ENCODE data around the gene LLGL2. TPM values are rescaled to one million over a fixed set of nuclear protein-coding genes. Genes with fewer than 3 reads are reported as not detected.

The LLGL2 gene
- total and polyA plus RNA-seq, 10 of the 15 experiments (the other 5 are each of a cell fraction or from before 2014, with no cell fraction given), result 0.21 to 9.9 (median 4.5) TPM

DNA sequence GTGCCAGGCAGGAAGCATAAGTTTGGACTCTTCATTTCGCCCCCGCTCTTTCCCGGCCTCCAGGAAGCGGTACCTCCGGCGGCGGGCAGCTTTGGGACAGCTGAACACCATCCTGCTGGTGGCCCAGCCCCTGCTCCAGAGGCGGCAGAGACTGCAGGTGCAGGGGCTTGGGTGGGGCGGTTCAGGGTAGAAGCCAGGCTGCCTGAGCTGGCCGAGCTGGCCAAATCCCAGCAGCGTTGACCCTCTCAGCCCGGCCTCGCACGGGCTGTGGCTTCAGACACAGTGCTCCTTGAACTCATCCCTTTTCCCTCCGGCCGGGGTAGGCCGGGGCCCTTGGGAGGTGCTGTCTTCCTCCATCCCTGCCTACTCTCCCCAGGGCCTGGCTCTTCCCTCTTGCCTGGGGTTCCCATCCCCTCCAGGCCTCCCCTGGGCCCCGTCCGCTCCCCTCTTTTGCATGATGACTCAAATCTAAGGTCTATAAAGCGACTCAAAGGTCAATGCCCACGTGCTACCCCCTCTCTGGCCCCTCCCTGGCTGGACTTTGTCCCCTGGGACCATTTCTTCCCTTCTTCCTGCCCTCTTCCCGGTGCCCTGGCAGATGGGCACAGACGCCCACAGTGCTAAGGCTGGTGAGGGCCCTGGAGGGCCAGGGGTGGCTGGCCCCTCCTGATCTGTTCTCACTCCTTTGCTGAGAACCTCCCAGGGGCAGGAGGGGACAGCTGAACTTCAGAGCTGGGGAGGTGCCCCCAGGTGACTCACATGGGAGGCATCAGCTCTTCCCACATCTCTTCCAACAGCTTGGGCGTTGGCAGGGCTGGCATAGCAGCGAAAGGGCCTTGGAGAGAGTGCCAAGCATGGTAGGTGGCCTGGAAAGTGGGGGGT is 84.8 kb downstream of the LLGL2 start (continued):
- TF ChIP-seq BHLHE40 (IDR thresholded peaks at IDR 0.05; ENCODE audit: borderline replicate concordance in 1 of 2, low read depth in 2 of 2, low read length in 1 of 2), result peak; percentile 21 to 68; a peak in 2 of 4 replicates

DNA sequence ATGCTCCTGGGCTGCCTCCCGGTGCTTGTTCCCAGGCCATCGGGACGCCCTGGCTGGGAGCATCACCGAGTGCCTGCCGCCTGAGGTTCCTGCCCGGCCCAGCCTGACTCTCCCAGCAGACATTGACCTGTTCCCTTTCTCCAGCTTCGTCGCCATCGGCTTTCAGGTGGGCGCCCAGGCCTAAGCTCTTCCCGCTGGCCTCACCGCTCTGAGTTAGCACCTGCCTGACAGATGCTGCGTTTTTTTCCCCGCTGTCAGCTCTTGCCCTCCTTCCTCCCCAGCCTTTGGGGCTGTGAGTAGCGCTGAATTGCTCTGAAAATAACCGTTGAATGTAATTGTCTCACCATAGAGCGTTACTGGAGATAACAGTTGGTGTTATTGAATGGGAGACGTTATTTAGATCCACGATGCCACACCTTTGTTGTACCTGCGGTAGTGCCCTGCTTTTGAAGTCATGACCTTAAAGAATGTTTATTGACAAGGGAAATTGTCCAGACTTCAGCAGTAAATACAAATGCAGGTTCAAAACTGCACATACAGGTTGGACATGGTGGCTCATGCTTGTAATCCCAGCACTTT is 86.4 kb downstream of the LLGL2 start:
- intact Hi-C loops (cut with micrococcal nuclease; ENCODE audit: unreplicated experiment) (no loop called here), in situ Hi-C loops (cut with MboI) (no loop called here)
- Histone ChIP-seq H3K36me3 (ENCODE audit: control insufficient read depth in 2 of 2, insufficient read depth in 2 of 2, low read length in 1 of 2) (no peaks in the 10 kb centered on the region), H3K79me2 (ENCODE audit: control insufficient read depth, insufficient read depth, low read length) (no peaks in the 10 kb centered on the region), H4K20me1 (ENCODE audit: control insufficient read depth, insufficient read depth) (no peaks in the 10 kb centered on the region), H3K4me2 (ENCODE audit: control insufficient read depth, insufficient read depth) (no peak overlapping the region), H3K27me3 (replicated peaks in 1 of 2; ENCODE audit: control insufficient read depth in 2 of 2, insufficient read depth in 2 of 2, low read length in 1 of 2) (no peaks in the 10 kb centered on the region), H3K27ac (ENCODE audit: control insufficient read depth, insufficient read depth) (no peak overlapping the region), H3K4me3 (no peak overlapping the region), H2AFZ (ENCODE audit: control insufficient read depth, low read depth, low read length) (no peak overlapping the region), H3K4me1 (ENCODE audit: control insufficient read depth, insufficient read depth, low read length) (no peaks in the 10 kb centered on the region), H3K9me3 (replicated peaks; ENCODE audit: control insufficient read depth, insufficient read depth, low read length) (no peaks in the 10 kb centered on the region), H3K9ac (ENCODE audit: control insufficient read depth, insufficient read depth, low read length) (no peak overlapping the region)
- ChIA-PET POLR2A (interaction anchor here (0.7 kb wide), 1 partner anchor 23 kb away, joined by 3 read pairs; no protein-coding TSS in a partner anchor), CTCF (interaction anchor here (0.8 to 1.9 kb wide), 7 partner anchors 8 to 185 kb away, joined by 3 to 10 read pairs (median 3); partner anchors contain the start of gene SMIM5), SMC1A (ENCODE audit: uncharacterized antibody, unreplicated experiment) (interaction anchor here (0.9 kb wide), 1 partner anchor 136 kb away, joined by 4 read pairs; no protein-coding TSS in a partner anchor), RAD21 (ENCODE audit: unreplicated experiment) (interaction anchor here (1.2 kb wide), 1 partner anchor 136 kb away, joined by 6 read pairs; no protein-coding TSS in a partner anchor)
- ATAC-seq (no peak), DNase-seq (ENCODE audit: low read depth, low spot score) (no peak), FAIRE-seq (no peak)
- 66% methylated on average over 20 of the region's 20 CpGs for WGBS (ENCODE audit: insufficient coverage, insufficient replicate concordance, low lambda C conversion rate, missing lambda C conversion rate)
- no TSS peak for BruUV-seq (replicated peaks)
- no peak for TF ChIP-seq NRF1 (conservative IDR thresholded peaks at IDR 0.05; ENCODE audit: low read depth, low read length)
- no peak for TF ChIP-seq ZNF384 (IDR thresholded peaks at IDR 0.05; ENCODE audit: borderline replicate concordance, low read depth, low read length)
- TF ChIP-seq, protein P1, sequence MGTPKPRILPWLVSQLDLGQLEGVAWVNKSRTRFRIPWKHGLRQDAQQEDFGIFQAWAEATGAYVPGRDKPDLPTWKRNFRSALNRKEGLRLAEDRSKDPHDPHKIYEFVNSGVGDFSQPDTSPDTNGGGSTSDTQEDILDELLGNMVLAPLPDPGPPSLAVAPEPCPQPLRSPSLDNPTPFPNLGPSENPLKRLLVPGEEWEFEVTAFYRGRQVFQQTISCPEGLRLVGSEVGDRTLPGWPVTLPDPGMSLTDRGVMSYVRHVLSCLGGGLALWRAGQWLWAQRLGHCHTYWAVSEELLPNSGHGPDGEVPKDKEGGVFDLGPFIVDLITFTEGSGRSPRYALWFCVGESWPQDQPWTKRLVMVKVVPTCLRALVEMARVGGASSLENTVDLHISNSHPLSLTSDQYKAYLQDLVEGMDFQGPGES (IDR thresholded peaks at IDR 0.05), result no peak
- no peak for TF ChIP-seq CBX5 (IDR thresholded peaks at IDR 0.05; ENCODE audit: low read depth)
- TF ChIP-seq NFYA (IDR thresholded peaks at IDR 0.05; ENCODE audit: borderline replicate concordance, low read depth, low read length), result no peak
- TF ChIP-seq MTA2 (IDR thresholded peaks at IDR 0.05; ENCODE audit: low read depth), result no peak
- TF ChIP-seq DPF2 (IDR thresholded peaks at IDR 0.05), result no peak
- TF ChIP-seq TCF3 (IDR thresholded peaks at IDR 0.05; ENCODE audit: borderline replicate concordance, insufficient read depth, low read depth, low read length), result no peak
- no peak for TF ChIP-seq ESRRA (IDR thresholded peaks at IDR 0.05; ENCODE audit: low read length)
- TF ChIP-seq POLR2AphosphoS5 (IDR thresholded peaks at IDR 0.05; ENCODE audit: low read length), result no peak
- TF ChIP-seq SMAD5 (IDR thresholded peaks at IDR 0.05; ENCODE audit: low read depth), result no peak
- TF ChIP-seq, protein P2, sequence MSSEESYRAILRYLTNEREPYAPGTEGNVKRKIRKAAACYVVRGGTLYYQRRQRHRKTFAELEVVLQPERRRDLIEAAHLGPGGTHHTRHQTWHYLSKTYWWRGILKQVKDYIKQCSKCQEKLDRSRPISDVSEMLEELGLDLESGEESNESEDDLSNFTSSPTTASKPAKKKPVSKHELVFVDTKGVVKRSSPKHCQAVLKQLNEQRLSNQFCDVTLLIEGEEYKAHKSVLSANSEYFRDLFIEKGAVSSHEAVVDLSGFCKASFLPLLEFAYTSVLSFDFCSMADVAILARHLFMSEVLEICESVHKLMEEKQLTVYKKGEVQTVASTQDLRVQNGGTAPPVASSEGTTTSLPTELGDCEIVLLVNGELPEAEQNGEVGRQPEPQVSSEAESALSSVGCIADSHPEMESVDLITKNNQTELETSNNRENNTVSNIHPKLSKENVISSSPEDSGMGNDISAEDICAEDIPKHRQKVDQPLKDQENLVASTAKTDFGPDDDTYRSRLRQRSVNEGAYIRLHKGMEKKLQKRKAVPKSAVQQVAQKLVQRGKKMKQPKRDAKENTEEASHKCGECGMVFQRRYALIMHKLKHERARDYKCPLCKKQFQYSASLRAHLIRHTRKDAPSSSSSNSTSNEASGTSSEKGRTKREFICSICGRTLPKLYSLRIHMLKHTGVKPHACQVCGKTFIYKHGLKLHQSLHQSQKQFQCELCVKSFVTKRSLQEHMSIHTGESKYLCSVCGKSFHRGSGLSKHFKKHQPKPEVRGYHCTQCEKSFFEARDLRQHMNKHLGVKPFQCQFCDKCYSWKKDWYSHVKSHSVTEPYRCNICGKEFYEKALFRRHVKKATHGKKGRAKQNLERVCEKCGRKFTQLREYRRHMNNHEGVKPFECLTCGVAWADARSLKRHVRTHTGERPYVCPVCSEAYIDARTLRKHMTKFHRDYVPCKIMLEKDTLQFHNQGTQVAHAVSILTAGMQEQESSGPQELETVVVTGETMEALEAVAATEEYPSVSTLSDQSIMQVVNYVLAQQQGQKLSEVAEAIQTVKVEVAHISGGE (CRISPR knock-in tag; IDR thresholded peaks at IDR 0.05), result no peak
- no peak for TF ChIP-seq PAX5 (IDR thresholded peaks at IDR 0.05; ENCODE audit: borderline replicate concordance, low read depth, low read length)
- no peak for TF ChIP-seq MEF2B (IDR thresholded peaks at IDR 0.05; ENCODE audit: partially characterized antibody, poor library complexity, severe bottlenecking)
